ENCODE results near the gene CDH7. TPM values are rescaled to one million over a fixed set of nuclear protein-coding genes. Genes with fewer than 3 reads are reported as not detected.

The CDH7 gene
- total RNA-seq, 1 experiment from 2014 or later, result 6.1 TPM

- H3K9me2 ChIP-seq (replicated peaks; ENCODE audit: low read length), result no peaks in the 10 kb centered on the region
- peaks cover 12% of the 10 kb centered on the region; the same call in 1 of the 2 replicates for H3K79me2 ChIP-seq (ENCODE audit: low read length)
- no peak for DNase-seq
- BruUV-seq (replicated peaks), result no TSS peak
- H3K9me3 ChIP-seq (ENCODE audit: low read length), result no peaks in the 10 kb centered on the region
- no peak overlapping the region for H3K4me2 ChIP-seq (ENCODE audit: low read length)
- H4K20me1 ChIP-seq (ENCODE audit: low read length), result no peaks in the 10 kb centered on the region
- ATAC-seq, result no peak
- no peaks in the 10 kb centered on the region for H3K27me3 ChIP-seq (ENCODE audit: low read length)
- TF ChIP-seq EZH2 (IDR thresholded peaks at IDR 0.05; ENCODE audit: low read length, unreplicated experiment) (no peak), CTCF (conservative IDR thresholded peaks at IDR 0.05; ENCODE audit: low read depth, low read length) (no peak), EZH2phosphoT487 (IDR thresholded peaks at IDR 0.05; ENCODE audit: borderline replicate concordance, low read length) (no peak)
- H3K4me3 ChIP-seq (ENCODE audit: low read length), result no peak overlapping the region
- no peak overlapping the region for H2AFZ ChIP-seq (ENCODE audit: low read length)
- no peak overlapping the region for H3K9ac ChIP-seq (ENCODE audit: low read length)
- intact Hi-C loops (cut with micrococcal nuclease), result no loop called here
- H3K4me1 ChIP-seq (ENCODE audit: insufficient read depth, low read length), result no peaks in the 10 kb centered on the region
- CTCF ChIA-PET, result no interaction called here
- POLR2A ChIA-PET (ENCODE audit: unreplicated experiment), result no interaction called here
- no peak overlapping the region for H3K27ac ChIP-seq (ENCODE audit: low read length)
- no peaks in the 10 kb centered on the region for H3K36me3 ChIP-seq (ENCODE audit: low read depth, low read length)
- no peaks in the 10 kb centered on the region for H3F3A ChIP-seq (ENCODE audit: low read length, unreplicated experiment)
Measured at GRCh38 chr18:65760457-65760856, 9.6 kb downstream of the CDH7 start.

- peaks cover 4% of the 10 kb centered on the region; the same call in 1 of the 2 replicates for H3K79me2 ChIP-seq (ENCODE audit: low read length)
- no peak overlapping the region for H3K4me2 ChIP-seq (ENCODE audit: low read length)
- no peaks in the 10 kb centered on the region for H3K9me3 ChIP-seq (ENCODE audit: low read length)
- no peaks in the 10 kb centered on the region for H3K9me2 ChIP-seq (replicated peaks; ENCODE audit: low read length)
- no peaks in the 10 kb centered on the region for H3F3A ChIP-seq (ENCODE audit: low read length, unreplicated experiment)
- DNase-seq (no peak), ATAC-seq (no peak)
- H3K4me3 ChIP-seq (ENCODE audit: low read length), result no peak overlapping the region
- H2AFZ ChIP-seq (ENCODE audit: low read length), result no peak overlapping the region
- peaks cover under 1% of the 10 kb centered on the region; the same call in 1 of the 2 replicates for H3K4me1 ChIP-seq (ENCODE audit: insufficient read depth, low read length)
- BruUV-seq (replicated peaks), result no TSS peak
- CTCF ChIA-PET, result no interaction called here
- TF ChIP-seq EZH2 (IDR thresholded peaks at IDR 0.05; ENCODE audit: low read length, unreplicated experiment) (no peak), EZH2phosphoT487 (IDR thresholded peaks at IDR 0.05; ENCODE audit: borderline replicate concordance, low read length) (no peak), CTCF (conservative IDR thresholded peaks at IDR 0.05; ENCODE audit: low read depth, low read length) (no peak)
- intact Hi-C loops (cut with micrococcal nuclease), result no loop called here
- no peaks in the 10 kb centered on the region for H4K20me1 ChIP-seq (ENCODE audit: low read length)
- POLR2A ChIA-PET (ENCODE audit: unreplicated experiment), result interaction anchor here (0.6 kb wide), 1 partner anchor 12 kb away, joined by 4 read pairs; no protein-coding TSS in a partner anchor
- H3K9ac ChIP-seq (ENCODE audit: low read length), result no peak overlapping the region
- H3K27me3 ChIP-seq (ENCODE audit: low read length), result no peaks in the 10 kb centered on the region
- no peak overlapping the region for H3K27ac ChIP-seq (ENCODE audit: low read length)
- no peaks in the 10 kb centered on the region for H3K36me3 ChIP-seq (ENCODE audit: low read depth, low read length)
Measured at GRCh38 chr18:65761636-65762295, 11.0 kb downstream of the CDH7 start.

GRCh38 chr18:65762556-65762955 is 11.7 kb downstream of the CDH7 start:
- ChIA-PET POLR2A (ENCODE audit: unreplicated experiment) (interaction anchor here (0.6 kb wide), 1 partner anchor 11 kb away, joined by 4 read pairs; no protein-coding TSS in a partner anchor), CTCF (no interaction called here)
- H3K27ac ChIP-seq (ENCODE audit: low read length), result no peak overlapping the region
- H3K4me3 ChIP-seq (ENCODE audit: low read length), result no peak overlapping the region
- H3K9ac ChIP-seq (ENCODE audit: low read length), result no peak overlapping the region
- H3K9me3 ChIP-seq (ENCODE audit: low read length), result no peaks in the 10 kb centered on the region
- DNase-seq, result no peak
- no peaks in the 10 kb centered on the region for H3K27me3 ChIP-seq (ENCODE audit: low read length)
- H4K20me1 ChIP-seq (ENCODE audit: low read length), result no peaks in the 10 kb centered on the region
- no peaks in the 10 kb centered on the region for H3F3A ChIP-seq (ENCODE audit: low read length, unreplicated experiment)
- intact Hi-C loops (cut with micrococcal nuclease), result no loop called here
- no peaks in the 10 kb centered on the region for H3K9me2 ChIP-seq (replicated peaks; ENCODE audit: low read length)
- no TSS peak for BruUV-seq (replicated peaks)
- no peaks in the 10 kb centered on the region for H3K36me3 ChIP-seq (ENCODE audit: low read depth, low read length)
- TF ChIP-seq EZH2 (IDR thresholded peaks at IDR 0.05; ENCODE audit: low read length, unreplicated experiment) (no peak), CTCF (conservative IDR thresholded peaks at IDR 0.05; ENCODE audit: low read depth, low read length) (no peak), EZH2phosphoT487 (IDR thresholded peaks at IDR 0.05; ENCODE audit: borderline replicate concordance, low read length) (no peak)
- ATAC-seq, result no peak
- no peaks in the 10 kb centered on the region for H3K79me2 ChIP-seq (ENCODE audit: low read length)
- peaks cover 8% of the 10 kb centered on the region for H3K4me1 ChIP-seq (ENCODE audit: insufficient read depth, low read length)
- no peak overlapping the region for H2AFZ ChIP-seq (ENCODE audit: low read length)
- H3K4me2 ChIP-seq (ENCODE audit: low read length), result no peak overlapping the region

Measured in PC-3 (cell line).